ENCODE measurements around the gene CBX2.

Gene CBX2

DNA sequence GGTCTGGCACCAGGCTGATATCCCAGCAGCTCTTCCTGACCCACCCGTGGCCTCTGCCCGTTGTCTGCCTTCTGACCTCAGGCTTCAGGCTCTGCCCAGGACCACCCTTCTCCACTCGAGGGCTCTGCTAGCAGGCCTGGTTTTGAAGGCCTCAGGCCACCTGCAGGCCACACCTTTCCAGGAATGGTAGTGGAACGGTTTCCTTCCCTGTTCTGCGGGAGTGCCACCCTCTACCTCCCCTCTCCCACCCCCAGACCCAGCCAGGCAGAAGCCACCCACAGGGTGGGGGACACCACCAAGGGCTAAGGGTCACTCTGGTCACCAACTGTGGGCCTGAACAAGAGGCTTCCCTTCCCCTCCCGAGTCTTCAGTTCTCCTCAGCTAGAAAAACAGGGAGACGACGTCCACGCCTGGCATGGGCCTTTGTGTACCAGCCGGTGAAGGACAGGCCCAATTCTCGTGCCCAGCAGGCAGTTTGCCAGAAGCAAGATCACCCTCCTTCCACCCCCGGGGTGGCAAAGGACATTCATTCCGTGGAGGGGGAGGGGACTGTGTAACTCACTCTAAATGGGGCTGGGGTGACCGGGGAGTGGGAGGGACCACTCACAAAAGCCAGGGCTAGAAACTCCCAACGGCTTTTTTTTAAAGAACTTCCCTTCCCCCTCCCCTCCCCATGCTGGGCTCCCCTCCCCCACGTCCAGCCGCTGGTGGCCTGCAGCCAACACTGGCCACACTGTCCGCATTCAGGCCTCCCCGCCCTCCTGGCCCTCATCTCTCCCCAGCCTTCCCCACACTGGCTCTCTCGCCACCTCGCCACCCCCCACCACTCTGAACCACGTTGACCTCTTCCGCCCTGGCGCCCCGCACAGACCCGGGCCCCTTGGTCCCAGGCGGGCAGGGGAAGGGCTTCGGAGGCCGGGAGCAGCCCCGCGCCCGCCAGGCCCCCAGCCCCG lies 53.6 kb downstream of the CBX2 start:
- no peak for DNase-seq

DNA sequence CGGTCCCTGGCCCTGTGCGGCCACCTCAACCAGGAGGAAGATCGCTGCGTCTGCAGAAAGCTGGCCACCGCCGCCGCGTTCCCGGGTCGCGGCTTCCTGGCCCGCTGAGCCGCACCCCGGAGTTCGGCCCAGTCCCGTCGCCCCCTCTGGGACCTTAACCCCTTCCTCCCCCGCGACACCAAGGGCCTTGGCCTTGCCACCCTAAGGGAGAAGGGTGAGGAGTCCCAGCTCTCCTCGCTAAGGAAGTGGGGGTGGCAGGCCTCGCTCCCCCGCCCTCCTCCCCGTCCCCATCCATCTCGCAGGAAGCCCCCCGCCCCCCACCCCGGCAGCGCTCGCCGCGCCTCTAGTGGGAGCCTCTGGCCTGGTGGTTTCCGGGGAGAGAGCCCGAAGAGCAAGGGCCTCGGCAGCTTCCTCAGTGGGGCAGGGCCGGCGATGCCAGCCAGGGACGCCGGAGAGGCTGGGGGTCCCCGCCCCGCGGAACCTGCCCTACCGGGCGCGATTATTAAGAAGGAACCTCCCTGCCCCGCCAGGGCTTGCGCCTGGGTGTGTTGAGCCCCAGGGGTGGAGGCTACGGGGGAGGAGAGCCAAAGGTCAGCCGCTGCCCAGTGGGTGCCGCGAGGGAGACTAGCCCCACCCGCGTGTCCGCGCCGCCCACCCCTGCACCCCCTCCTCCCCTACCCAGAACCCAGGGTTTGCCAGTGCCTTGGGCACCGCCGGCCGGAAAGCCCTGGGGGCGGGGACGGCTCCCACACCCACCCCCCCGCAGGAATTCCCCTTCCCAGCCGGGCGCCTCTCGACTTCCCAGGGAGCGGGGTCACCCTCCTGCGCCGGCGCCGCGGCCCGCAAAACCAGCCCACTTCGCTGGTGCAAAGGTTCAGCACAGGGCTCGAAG lies 54.5 kb downstream of the CBX2 start:
- no peak for DNase-seq

DNA sequence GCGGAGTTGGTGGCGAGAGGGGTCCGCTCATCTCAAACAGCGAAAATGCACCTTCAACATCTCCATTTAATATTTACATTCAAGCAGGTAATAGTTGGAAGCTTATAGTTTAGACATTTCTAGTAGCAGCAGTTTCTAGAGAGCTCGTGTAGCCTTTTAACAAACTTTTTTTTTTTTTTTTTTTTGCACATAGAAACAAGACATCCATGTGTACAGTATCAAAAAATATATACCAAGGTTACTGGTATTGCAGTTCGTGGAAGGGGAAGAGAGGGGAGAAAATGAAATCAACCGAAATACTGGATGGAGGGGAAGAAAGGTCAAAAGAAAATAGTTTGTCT lies 55.1 kb downstream of the CBX2 start:
- no peak for DNase-seq

DNA sequence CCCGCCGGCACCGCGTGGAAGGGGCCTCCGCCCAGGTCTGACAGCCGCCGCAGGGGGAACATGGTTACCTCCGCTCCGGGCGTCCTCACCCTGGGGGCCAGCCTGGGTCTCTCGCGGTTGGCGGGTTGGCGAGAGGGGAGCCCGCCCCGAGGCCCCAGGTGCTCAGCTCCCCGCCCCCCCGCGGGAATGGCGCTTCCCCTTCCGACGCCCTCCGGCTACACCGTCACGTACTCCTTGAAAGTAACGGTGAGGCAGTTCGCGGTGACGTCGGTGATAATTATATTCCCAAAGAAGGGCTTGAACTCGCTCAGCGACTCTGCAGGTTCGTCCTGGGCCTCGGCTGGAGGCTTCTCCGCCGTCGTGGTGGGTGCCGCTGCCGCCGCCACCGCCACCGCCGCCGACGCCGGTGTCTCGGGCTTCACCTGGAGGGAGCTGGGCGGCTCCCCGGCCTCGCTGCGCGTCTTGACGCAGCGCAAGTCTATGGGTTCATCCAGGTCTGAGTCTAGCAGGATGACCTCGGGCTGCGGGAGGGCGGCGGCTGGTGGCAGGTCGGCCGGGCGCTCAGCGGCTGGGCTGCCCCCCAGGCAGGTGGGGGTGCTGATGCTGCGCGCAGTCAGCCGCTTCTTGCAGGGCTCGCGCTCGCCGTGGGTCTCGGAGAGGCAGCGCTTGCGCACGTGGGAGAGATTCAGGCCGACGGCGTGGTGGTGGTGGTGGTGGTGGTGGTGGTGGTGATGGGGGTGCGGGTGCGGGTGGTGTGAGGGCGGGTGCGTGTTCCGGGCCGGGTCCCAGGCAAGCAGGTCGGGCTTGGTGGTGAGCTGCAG lies 56.0 kb downstream of the CBX2 start:
- no peak for DNase-seq

- no peak for DNase-seq
Observed at GRCh38 chr17:79834565-79835469, 56.9 kb downstream of the CBX2 start.

DNA sequence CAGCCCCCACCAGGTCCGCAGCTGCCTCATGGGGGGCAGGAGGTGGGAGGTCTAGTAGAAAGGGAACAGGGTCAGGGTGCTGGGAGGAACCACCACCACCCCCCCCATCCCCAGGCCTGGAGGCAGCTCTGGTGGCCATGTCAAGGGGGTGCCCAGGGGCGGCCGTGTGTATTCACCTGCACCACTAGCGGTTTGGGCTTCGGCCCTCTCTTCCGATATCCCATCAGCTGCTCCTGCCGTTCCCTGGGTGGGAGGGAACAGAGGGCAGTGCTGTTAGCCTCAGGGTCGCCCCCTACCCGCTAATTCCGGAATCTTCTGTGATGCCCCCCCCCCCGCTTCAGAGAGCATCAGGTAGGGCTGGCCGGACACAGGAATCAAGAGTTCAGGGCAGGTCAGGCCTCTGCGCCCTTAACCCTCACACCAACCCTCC lies 57.5 kb downstream of the CBX2 start:
- no peak for DNase-seq

GRCh38 chr17:79835953-79836509 lies 58.1 kb downstream of the CBX2 start:
- no peak for DNase-seq

DNA sequence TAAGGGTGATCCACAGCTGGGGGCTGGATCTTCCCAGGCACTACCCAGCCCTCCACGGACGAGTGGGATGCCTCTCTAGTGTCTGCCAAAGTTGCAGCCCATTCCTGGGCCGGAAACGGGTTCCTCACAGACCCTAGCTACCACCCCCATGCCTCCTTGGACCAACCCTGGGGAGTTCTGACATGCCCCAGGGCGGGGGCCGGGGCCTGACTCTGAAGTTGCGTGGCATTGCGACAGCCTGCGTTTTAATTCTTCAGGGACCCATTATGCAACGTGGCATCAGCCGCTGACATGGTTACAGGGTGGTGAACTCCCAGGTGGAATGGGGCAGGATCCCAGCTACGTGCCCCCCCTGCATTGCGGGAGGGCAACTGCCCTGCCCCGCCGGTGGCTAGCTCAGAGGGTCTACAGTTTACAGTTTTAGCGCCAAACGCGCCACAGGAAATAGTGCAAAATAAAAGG lies 58.6 kb downstream of the CBX2 start:
- no peak for DNase-seq

DNA sequence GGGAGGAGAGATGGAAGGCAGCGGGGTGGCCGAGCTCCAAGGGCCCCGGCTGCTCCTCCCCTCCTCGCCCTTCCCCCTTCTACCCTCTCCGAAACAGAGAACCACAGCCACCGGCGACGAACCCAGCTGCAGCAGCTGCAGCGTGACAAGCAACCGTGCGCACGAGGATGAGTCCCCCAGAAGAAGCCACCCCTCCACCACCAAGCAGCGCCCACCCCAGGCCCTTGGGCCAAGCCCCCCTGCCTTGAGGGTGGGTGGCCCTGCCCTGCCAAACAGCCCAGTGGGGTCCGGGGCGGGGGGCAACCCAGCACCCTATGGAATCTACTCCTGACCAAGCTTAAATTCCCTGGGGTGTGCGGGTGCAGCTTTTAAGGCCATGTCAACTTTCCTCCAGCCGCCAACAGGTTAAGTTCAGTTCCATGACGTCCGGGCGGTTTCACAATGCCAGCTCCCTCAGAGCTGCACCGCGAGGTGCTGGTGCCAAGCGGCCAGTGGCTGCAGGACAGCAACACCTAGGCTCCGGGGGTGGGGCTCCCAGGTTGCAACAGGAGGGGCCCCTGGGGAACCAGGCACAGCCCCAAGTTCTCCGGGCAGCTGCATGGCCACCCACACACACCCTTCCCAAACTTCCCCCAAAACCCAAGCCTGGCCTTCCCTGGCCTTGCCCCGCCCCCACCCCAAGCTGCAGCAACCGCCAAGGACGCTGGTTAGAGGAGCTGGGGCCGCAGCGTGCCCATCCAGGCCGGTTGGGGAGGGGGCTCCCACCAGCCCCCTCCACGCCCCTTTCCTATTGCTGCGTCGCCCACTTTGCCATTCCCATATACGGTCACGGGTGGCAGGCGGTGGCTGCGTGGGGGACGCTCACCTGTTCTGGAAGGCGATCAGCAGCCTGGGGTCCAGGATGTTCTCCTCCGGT lies 59.3 kb downstream of the CBX2 start:
- no peak for DNase-seq
